Esophagus squamous epithelium (tissue), 5 donors: ENCODE data around the gene DOCK2. TPM values are rescaled to one million over a fixed set of nuclear protein-coding genes. Genes with fewer than 3 reads are reported as not detected.
"Not testable (repeated sequence)": the region's sequence is repeated elsewhere in the genome, so short reads cannot be mapped to it uniquely, and the experiment has no call there.

Source experiments
- DNase-seq: peaks from one replicate; lab custom pipeline; 2025; lab: John Stamatoyannopoulos, UW
- H3K27ac ChIP-seq, 4 donors: fragments of 200-600 bp; sonication (generic); one replicate each; pipeline ENCODE4 v1.5.1; 2016 to 2019; ENCODE audit warnings: mild to moderate bottlenecking in 1 of 4
- H3K27me3 ChIP-seq, 4 donors: fragments of 200-600 bp; sonication (generic); 1 replicate in 3 of 4; 2 replicates in 1 of 4; pipeline versions ENCODE4 v1.5.1 to v1.6.0; 2017 to 2021; ENCODE audit warnings: antibody characterized with exemption in 1 of 4
- H3K36me3 ChIP-seq, 3 donors: fragments of 200-600 bp; sonication (generic); one replicate each; pipeline ENCODE4 v1.5.1; 2016 to 2019
- H3K4me1 ChIP-seq, 3 donors: fragments of 200-600 bp; sonication (generic); one replicate each; pipeline ENCODE4 v1.5.1; 2017 to 2019
- H3K4me3 ChIP-seq, 4 donors: fragments of 200-600 bp; sonication (generic); 1 replicate in 3 of 4; 2 replicates in 1 of 4; pipeline ENCODE4 v1.5.1; 2016 to 2019; ENCODE audit warnings: mild to moderate bottlenecking in 2 of 4, moderate library complexity in 1 of 4
- H3K9me3 ChIP-seq, 3 donors: fragments of 200-600 bp; sonication (generic); one replicate each; pipeline ENCODE4 v1.5.1; 2016 to 2019
- POLR2A ChIP-seq, 4 donors: fragments of 450-650 bp; IDR thresholded peaks; one replicate each; pipeline ENCODE4 v1.6.1; 2017; ENCODE audit warnings: antibody characterized with exemption in 4 of 4, mild to moderate bottlenecking in 4 of 4, moderate library complexity in 3 of 4
- WGBS, 2 donors: methylation state at CpG; one replicate each; pipeline ENCODE4 v1.1.5; 2018; 5-methylcytosine and 5-hydroxymethylcytosine counted together
- intact Hi-C: fragments of 100-400 bp; cut with DNase I; formaldehyde crosslinking; loops from one replicate; pipeline ENCODE4 v1.15.0; 2022
- total RNA-seq, 4 donors: library from RNA; depleted of rRNA; stranded (reverse); fragments of >200 nt; gene quantifications; one replicate each; pipeline ENCODE4 v1.1.0, GENCODE V29; 2016
- TF ChIP-seq, protein P1 (sequence below), 6 experiments: fragments of 450-650 bp in 4 of 6; fragments of 200-600 bp in 2 of 6; sonication (generic) in 2 of 6; IDR thresholded peaks; one replicate each; pipeline ENCODE4 v1.5.1; 2016 to 2019; ENCODE audit warnings: antibody characterized with exemption in 6 of 6, mild to moderate bottlenecking in 4 of 6, moderate library complexity in 4 of 6
- donor health status: DM: yes; HTN: yes; CAD: no.

DOCK2 gene
- total RNA-seq, 4 donors from 2014 or later, result 4.1 to 14.5 (median 10.0) TPM

DNA sequence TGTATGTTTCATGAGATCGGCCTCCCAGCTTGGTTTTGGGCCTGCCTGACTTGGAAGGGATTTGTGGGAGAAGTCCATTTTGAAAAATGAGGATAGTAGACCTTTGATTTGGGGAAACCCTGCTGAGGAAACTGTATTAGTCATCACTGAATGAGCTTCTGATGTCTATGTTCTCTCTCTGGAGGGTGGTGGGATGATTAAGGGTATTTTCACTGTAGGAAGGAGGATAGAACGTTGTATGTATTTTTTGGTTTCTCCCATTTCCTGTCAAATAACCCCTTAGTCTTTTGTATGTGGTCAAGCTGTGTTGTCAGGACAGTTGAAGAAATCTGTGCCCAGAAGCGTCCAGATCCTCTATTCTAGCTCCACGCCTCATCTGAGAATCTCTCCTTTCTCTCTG lies 191.3 kb downstream of the DOCK2 start:
- no peaks in the 10 kb centered on the region for H3K36me3 ChIP-seq
- no peak overlapping the region for H3K4me3 ChIP-seq
- no peaks in the 10 kb centered on the region for H3K9me3 ChIP-seq
- H3K27me3 ChIP-seq, result no peaks in the 10 kb centered on the region
- DNase-seq, result no peak
- intact Hi-C loops, result no loop called here
- no peaks in the 10 kb centered on the region for H3K4me1 ChIP-seq
- H3K27ac ChIP-seq, result no peak overlapping the region
- WGBS, 2 donors, result 57 to 65% methylated on average over 4 of the region's 4 CpGs
- TF ChIP-seq, protein P1, sequence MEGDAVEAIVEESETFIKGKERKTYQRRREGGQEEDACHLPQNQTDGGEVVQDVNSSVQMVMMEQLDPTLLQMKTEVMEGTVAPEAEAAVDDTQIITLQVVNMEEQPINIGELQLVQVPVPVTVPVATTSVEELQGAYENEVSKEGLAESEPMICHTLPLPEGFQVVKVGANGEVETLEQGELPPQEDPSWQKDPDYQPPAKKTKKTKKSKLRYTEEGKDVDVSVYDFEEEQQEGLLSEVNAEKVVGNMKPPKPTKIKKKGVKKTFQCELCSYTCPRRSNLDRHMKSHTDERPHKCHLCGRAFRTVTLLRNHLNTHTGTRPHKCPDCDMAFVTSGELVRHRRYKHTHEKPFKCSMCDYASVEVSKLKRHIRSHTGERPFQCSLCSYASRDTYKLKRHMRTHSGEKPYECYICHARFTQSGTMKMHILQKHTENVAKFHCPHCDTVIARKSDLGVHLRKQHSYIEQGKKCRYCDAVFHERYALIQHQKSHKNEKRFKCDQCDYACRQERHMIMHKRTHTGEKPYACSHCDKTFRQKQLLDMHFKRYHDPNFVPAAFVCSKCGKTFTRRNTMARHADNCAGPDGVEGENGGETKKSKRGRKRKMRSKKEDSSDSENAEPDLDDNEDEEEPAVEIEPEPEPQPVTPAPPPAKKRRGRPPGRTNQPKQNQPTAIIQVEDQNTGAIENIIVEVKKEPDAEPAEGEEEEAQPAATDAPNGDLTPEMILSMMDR (IDR thresholded peaks at IDR 0.05), result no peak
- no peak for TF ChIP-seq POLR2A (IDR thresholded peaks at IDR 0.05)

DNA sequence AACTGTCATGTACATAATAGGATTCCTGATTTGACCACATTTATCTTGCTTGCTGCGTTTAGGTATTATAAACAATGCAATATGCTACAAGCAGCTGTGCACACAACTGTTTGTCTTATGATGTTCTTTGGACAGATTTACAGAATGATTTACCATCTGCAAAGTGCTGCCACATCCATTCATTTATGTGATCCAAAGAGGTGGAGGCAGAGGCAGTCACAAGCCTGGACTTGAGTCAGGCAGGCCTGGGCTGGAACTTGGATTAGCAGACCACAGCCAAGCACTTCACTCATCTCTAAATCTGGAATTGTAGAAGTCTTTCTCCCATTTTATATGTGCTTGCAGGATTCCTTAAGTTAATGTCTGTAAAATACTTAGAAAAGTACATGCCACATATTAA lies 194.3 kb downstream of the DOCK2 start:
- TF ChIP-seq POLR2A (IDR thresholded peaks at IDR 0.05), result no peak
- TF ChIP-seq, protein P1 (IDR thresholded peaks at IDR 0.05), result no peak
- no peak overlapping the region for H3K27ac ChIP-seq
- intact Hi-C loops, result no loop called here
- no peaks in the 10 kb centered on the region for H3K27me3 ChIP-seq
- no peak for DNase-seq
- no peaks in the 10 kb centered on the region for H3K4me1 ChIP-seq
- no peak overlapping the region for H3K4me3 ChIP-seq
- no peaks in the 10 kb centered on the region for H3K9me3 ChIP-seq
- H3K36me3 ChIP-seq, result no peaks in the 10 kb centered on the region
- WGBS, 2 donors, result 24 to 37% methylated on average over 1 of the region's 1 CpG

DNA sequence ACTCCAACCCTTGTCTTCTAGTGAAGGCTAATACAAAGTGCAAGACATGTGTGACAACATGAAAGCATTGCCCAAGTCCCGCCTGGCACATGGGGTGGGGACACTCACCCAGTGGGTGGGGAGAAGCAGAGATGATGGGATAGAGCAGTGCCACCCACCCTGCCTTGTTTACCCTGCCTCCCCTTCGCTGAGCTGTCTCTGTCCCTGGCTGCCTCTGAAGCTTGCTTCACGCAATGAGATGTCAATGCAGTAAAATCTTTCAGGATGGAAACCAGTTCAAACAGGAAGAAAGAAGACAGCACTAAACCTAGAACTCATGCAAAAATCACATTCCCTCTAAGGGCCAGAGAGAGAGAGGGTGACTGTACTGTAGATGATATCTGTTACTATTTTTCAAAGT lies 195.2 kb downstream of the DOCK2 start:
- Histone ChIP-seq H3K36me3 (no peaks in the 10 kb centered on the region), H3K4me1 (no peaks in the 10 kb centered on the region), H3K4me3 (no peak overlapping the region), H3K27me3 (no peaks in the 10 kb centered on the region), H3K9me3 (no peaks in the 10 kb centered on the region), H3K27ac (no peak overlapping the region)
- intact Hi-C loops, result no loop called here
- TF ChIP-seq, protein P1 (IDR thresholded peaks at IDR 0.05), result no peak
- TF ChIP-seq POLR2A (IDR thresholded peaks at IDR 0.05), result no peak
- DNase-seq, result no peak
- 45 to 97% methylated on average over 3 of the region's 3 CpGs for WGBS, 2 donors

DNA sequence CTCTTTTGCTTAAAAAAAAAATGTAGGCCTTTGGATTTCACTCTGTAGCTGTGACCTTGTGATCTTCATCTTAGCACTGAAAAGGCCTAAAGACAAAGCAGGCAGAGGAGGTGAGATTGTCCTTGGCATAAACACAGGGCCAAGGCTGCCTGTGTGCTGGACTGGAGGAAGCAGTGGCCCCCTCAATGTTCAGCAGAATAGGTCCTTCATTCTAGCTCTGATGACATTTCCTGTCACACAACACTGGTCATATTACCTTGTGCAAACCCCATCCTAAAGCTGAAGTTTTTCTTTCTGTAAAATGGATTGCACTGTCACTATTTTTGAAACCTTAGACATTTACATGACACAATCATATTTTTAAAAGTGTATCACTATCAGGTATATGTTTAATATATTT lies 195.8 kb downstream of the DOCK2 start:
- DNase-seq, result no peak
- no peak overlapping the region for H3K27ac ChIP-seq
- TF ChIP-seq POLR2A (IDR thresholded peaks at IDR 0.05), result no peak
- intact Hi-C loops, result no loop called here
- H3K4me3 ChIP-seq, result no peak overlapping the region
- H3K4me1 ChIP-seq, result no peaks in the 10 kb centered on the region
- H3K9me3 ChIP-seq, result no peaks in the 10 kb centered on the region
- H3K36me3 ChIP-seq, result no peaks in the 10 kb centered on the region
- no peaks in the 10 kb centered on the region for H3K27me3 ChIP-seq

DNA sequence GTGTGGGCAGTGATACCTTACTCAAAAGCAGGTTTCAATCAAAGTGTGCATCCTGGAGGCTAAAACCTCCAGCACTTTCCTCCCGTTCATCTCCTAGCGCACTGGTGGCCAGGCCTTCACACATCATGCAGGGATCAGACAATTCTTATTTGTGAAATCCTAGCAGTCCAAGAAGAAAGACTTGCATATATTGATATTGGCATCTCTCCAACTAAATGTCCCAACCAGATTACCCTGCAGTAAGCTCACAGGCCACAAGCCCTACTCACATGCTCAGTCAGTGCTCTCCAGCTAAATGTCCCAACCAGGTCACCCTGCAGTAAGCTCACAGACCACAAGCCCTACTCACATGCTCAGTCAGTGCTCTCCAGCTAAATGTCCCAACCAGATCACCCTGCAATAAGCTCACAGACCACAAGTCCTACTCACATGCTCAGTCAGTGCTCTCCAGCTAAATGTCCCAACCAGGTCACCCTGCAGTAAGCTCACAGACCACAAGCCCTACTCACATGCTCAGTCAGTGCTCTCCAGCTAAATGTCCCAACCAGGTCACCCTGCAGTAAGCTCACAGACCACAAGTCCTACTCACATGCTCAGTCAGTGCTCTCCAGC lies 196.7 kb downstream of the DOCK2 start:
- H3K27me3 ChIP-seq, H3K9me3 ChIP-seq, H3K36me3 ChIP-seq, H3K27ac ChIP-seq, H3K4me1 ChIP-seq, DNase-seq, intact Hi-C loops, H3K4me3 ChIP-seq: not testable (repeated sequence)
- WGBS, 2 donors, result 67 to 83% methylated on average over 2 of the region's 2 CpGs

DNA sequence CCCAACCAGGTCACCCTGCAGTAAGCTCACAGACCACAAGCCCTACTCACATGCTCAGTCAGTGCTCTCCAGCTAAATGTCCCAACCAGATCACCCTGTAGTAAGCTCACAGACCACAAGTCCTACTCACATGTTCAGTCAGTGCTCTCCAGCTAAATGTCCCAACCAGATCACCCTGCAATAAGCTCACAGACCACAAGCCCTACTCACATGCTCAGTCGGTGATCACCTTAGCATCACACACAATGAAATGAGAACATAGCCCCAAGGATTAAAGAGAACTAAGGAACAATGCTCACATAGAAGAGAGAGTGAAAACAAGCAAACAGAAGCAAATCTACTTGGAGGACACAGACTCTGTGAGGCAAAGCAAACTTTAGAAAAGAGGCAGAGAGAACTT lies 197.5 kb downstream of the DOCK2 start:
- 56% methylated on average over 1 of the region's 1 CpG; no CpG with 5 or more reads in 1 of the 2 donors for WGBS, 2 donors
- H3K4me1 ChIP-seq, intact Hi-C loops, DNase-seq, H3K9me3 ChIP-seq, H3K36me3 ChIP-seq, H3K4me3 ChIP-seq, H3K27me3 ChIP-seq, H3K27ac ChIP-seq: not testable (repeated sequence)
